ENCODE results near the gene SCN3A.

DNA sequence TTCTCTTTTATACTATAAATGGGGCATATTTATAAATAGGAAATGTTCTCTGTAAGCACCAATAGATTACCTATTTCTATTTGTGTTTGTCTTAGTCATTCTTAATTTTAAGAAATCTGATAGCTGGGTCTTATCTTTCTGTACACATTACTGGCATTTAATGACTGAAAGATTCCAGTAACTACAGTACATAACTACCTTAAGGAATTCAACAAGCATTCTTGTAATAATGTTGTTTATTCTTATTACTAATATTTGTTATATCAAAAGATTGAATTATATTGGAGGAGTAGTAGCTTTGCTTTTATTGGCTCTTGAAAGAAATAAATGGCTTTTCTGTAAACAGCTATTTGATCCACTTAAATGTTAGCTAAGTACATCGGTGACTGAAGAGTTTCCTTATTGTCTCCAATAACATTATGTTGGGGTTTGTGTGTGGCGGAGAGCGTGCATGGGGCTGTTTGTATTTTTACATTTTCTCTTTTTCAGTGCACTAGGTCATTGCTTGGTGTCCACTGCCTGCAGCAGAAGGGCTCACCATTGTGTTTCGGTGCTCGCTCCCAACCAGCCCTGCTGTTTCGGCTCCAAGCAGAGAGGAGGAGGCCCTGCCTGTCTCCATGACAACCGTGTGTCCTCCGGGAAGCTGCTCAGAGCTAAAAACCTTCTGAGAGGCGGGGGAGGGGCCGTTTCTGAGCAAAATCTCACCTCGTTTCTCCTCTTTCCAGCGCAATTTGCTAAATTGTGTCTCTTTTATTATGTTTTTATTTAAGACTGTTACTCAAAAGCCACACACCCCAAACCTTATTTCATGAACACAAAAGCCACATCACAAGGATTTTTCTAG, 136.0 kb downstream of the SCN3A start:
- TF ChIP-seq, protein P1, sequence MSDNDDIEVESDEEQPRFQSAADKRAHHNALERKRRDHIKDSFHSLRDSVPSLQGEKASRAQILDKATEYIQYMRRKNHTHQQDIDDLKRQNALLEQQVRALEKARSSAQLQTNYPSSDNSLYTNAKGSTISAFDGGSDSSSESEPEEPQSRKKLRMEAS (IDR thresholded peaks at IDR 0.05), result no peak
- TF ChIP-seq NFIC (IDR thresholded peaks at IDR 0.05) (no peak), EP300 (IDR thresholded peaks at IDR 0.05; ENCODE audit: borderline replicate concordance) (no peak), FOXM1 (IDR thresholded peaks at IDR 0.05; ENCODE audit: borderline replicate concordance, low read depth) (no peak), CEBPB (IDR thresholded peaks at IDR 0.05) (no peak), YY1 (IDR thresholded peaks at IDR 0.05; ENCODE audit: low read depth) (no peak), RAD21 (IDR thresholded peaks at IDR 0.05; ENCODE audit: low read depth) (no peak), TAF1 (IDR thresholded peaks at IDR 0.05; ENCODE audit: low read depth) (no peak), TCF12 (IDR thresholded peaks at IDR 0.05; ENCODE audit: low read depth) (no peak), CREB1 (IDR thresholded peaks at IDR 0.05; ENCODE audit: low read depth) (no peak), TEAD4 (IDR thresholded peaks at IDR 0.05) (no peak), EGR1 (IDR thresholded peaks at IDR 0.05) (no peak)
- TF ChIP-seq, protein P2, sequence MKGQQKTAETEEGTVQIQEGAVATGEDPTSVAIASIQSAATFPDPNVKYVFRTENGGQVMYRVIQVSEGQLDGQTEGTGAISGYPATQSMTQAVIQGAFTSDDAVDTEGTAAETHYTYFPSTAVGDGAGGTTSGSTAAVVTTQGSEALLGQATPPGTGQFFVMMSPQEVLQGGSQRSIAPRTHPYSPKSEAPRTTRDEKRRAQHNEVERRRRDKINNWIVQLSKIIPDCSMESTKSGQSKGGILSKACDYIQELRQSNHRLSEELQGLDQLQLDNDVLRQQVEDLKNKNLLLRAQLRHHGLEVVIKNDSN (IDR thresholded peaks at IDR 0.05), result no peak
- TF ChIP-seq, protein P3, sequence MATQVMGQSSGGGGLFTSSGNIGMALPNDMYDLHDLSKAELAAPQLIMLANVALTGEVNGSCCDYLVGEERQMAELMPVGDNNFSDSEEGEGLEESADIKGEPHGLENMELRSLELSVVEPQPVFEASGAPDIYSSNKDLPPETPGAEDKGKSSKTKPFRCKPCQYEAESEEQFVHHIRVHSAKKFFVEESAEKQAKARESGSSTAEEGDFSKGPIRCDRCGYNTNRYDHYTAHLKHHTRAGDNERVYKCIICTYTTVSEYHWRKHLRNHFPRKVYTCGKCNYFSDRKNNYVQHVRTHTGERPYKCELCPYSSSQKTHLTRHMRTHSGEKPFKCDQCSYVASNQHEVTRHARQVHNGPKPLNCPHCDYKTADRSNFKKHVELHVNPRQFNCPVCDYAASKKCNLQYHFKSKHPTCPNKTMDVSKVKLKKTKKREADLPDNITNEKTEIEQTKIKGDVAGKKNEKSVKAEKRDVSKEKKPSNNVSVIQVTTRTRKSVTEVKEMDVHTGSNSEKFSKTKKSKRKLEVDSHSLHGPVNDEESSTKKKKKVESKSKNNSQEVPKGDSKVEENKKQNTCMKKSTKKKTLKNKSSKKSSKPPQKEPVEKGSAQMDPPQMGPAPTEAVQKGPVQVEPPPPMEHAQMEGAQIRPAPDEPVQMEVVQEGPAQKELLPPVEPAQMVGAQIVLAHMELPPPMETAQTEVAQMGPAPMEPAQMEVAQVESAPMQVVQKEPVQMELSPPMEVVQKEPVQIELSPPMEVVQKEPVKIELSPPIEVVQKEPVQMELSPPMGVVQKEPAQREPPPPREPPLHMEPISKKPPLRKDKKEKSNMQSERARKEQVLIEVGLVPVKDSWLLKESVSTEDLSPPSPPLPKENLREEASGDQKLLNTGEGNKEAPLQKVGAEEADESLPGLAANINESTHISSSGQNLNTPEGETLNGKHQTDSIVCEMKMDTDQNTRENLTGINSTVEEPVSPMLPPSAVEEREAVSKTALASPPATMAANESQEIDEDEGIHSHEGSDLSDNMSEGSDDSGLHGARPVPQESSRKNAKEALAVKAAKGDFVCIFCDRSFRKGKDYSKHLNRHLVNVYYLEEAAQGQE (IDR thresholded peaks at IDR 0.05; ENCODE audit: low read depth), result no peak

Measured in Ishikawa (cell line).